Fibroblast of lung (primary cell): ENCODE results near the gene SDF2L1. TPM values are rescaled to one million over a fixed set of nuclear protein-coding genes. Genes with fewer than 3 reads are reported as not detected.

Experiments used
- DNase-seq, 2 donors: peaks; one replicate each; pipeline versions ENCODE4 v3.0.0 to v3.0.0-alpha.2; 2010; ENCODE audit warnings: low read depth in 2 of 2
- H2AFZ ChIP-seq: 2 replicates; pipeline ENCODE4 v1.5.1; 2012; ENCODE audit warnings: low read length, control low read depth, inconsistent platforms
- H3K27ac ChIP-seq: 2 replicates; pipeline ENCODE4 v1.5.1; 2011; ENCODE audit warnings: low read length, control low read depth; ENCODE audit not compliant: insufficient read depth
- H3K27me3 ChIP-seq: 2 replicates; pipeline ENCODE4 v1.5.1; 2011; ENCODE audit warnings: mild to moderate bottlenecking, low read length; ENCODE audit not compliant: control insufficient read depth, insufficient read depth
- H3K36me3 ChIP-seq: 2 replicates; pipeline ENCODE4 v1.5.1; 2011; ENCODE audit warnings: low read length; ENCODE audit not compliant: control insufficient read depth, insufficient read depth
- H3K4me1 ChIP-seq: 2 replicates; pipeline ENCODE4 v1.5.1; 2011; ENCODE audit warnings: low read length; ENCODE audit not compliant: control insufficient read depth, insufficient read depth; ENCODE audit errors: extremely low read depth
- H3K4me2 ChIP-seq: 2 replicates; pipeline ENCODE4 v1.5.1; 2011; ENCODE audit warnings: low read length, control low read depth; ENCODE audit not compliant: insufficient read depth; ENCODE audit errors: extremely low read depth
- H3K4me3 ChIP-seq, 4 experiments: fragments of 200-600 bp in 1 of 4; sonication (generic) in 1 of 4; replicated peaks in 1 of 4; 2 replicates each; pipeline ENCODE4 v1.5.1; 2011 to 2016; ENCODE audit warnings: low read length in 4 of 4, low read depth in 3 of 4, mild to moderate bottlenecking in 3 of 4, control low read depth in 2 of 4, inconsistent platforms in 1 of 4, mixed read lengths in 1 of 4; ENCODE audit not compliant: insufficient read depth in 1 of 4; ENCODE audit errors: control extremely low read depth in 1 of 4
- H3K79me2 ChIP-seq: 2 replicates; pipeline ENCODE4 v1.5.1; 2012; ENCODE audit warnings: mild to moderate bottlenecking, low read length, inconsistent platforms; ENCODE audit not compliant: control insufficient read depth, insufficient read depth
- H3K9ac ChIP-seq: 2 replicates; pipeline ENCODE4 v1.5.1; 2011; ENCODE audit warnings: mild to moderate bottlenecking, low read length, control low read depth; ENCODE audit not compliant: insufficient read depth
- H3K9me3 ChIP-seq: 2 replicates; pipeline ENCODE4 v1.5.1; 2012; ENCODE audit warnings: low read depth, low read length; ENCODE audit not compliant: control insufficient read depth, insufficient read depth
- H4K20me1 ChIP-seq: 2 replicates; pipeline ENCODE4 v1.5.1; 2011; ENCODE audit warnings: low read length; ENCODE audit not compliant: control insufficient read depth, insufficient read depth; ENCODE audit errors: extremely low read depth
- CTCF ChIP-seq, 2 donors: IDR thresholded peaks in 1 of 2; conservative IDR thresholded peaks in 1 of 2; 1 replicate in 1 of 2; 2 replicates in 1 of 2; pipeline ENCODE4 v1.5.1; 2011 to 2012; ENCODE audit warnings: low read length in 2 of 2, control low read depth in 1 of 2, inconsistent platforms in 1 of 2, low read depth in 1 of 2, mild to moderate bottlenecking in 1 of 2
- EZH2 ChIP-seq: IDR thresholded peaks from 2 replicates; pipeline ENCODE4 v1.5.1; 2012; ENCODE audit warnings: low read length, control low read depth, mild to moderate bottlenecking; ENCODE audit errors: missing control alignments
- polyA plus RNA-seq, 2 donors: library from polyadenylated mRNA; depleted of rRNA in 1 of 2; stranded (reverse) in 1 of 2; unstranded in 1 of 2; fragments of >200 nt; gene quantifications; 2 replicates each; pipeline ENCODE4 v1.2.1, GENCODE V29; 2011 to 2012; ENCODE audit warnings: missing spikeins in 1 of 2
- total RNA-seq: library from RNA; depleted of rRNA; stranded (reverse); fragments of >200 nt; gene quantifications from 2 replicates; pipeline ENCODE4 v1.2.1, GENCODE V29; 2014

Gene SDF2L1
- total and polyA plus RNA-seq, 2 donors (not counting 1 experiment from before 2014, with no cell fraction given) = 12.0 to 13.2 TPM

GRCh38 chr22:21646608-21647590, 4.8 kb downstream of the SDF2L1 start:
- no peak overlapping the region for H3K4me3 ChIP-seq
- DNase-seq = peak; percentile 55 to 84
- H3K27me3 ChIP-seq = no peaks in the 10 kb centered on the region
- H3K4me1 ChIP-seq = no peaks in the 10 kb centered on the region
- peaks cover 5% of the 10 kb centered on the region for H3K79me2 ChIP-seq
- H4K20me1 ChIP-seq = no peaks in the 10 kb centered on the region
- peaks cover 12% of the 10 kb centered on the region for H3K36me3 ChIP-seq
- no peak overlapping the region for H2AFZ ChIP-seq
- no peak overlapping the region for H3K27ac ChIP-seq
- no peak overlapping the region for H3K9ac ChIP-seq
- TF ChIP-seq EZH2 (no peak), CTCF (conservative IDR thresholded peaks at IDR 0.05 in 1 of 2, IDR thresholded peaks at IDR 0.05 in 1 of 2; ENCODE audit: low read depth in 1 of 2, low read length in 2 of 2) (peak; percentile 91 to 94)
- no peaks in the 10 kb centered on the region for H3K9me3 ChIP-seq
- H3K4me2 ChIP-seq = no peak overlapping the region

GRCh38 chr22:21650280-21650679, 8.2 kb downstream of the SDF2L1 start:
- H3K4me1 ChIP-seq = peaks cover 6% of the 10 kb centered on the region
- H3K9ac ChIP-seq = no peak overlapping the region
- no peak overlapping the region for H2AFZ ChIP-seq
- no peak overlapping the region for H3K4me3 ChIP-seq
- H3K9me3 ChIP-seq = no peaks in the 10 kb centered on the region
- peaks cover 3% of the 10 kb centered on the region for H3K79me2 ChIP-seq
- H3K36me3 ChIP-seq = peaks cover 10% of the 10 kb centered on the region
- no peak overlapping the region for H3K4me2 ChIP-seq
- no peak overlapping the region for H3K27ac ChIP-seq
- H3K27me3 ChIP-seq = no peaks in the 10 kb centered on the region
- no peak for DNase-seq
- H4K20me1 ChIP-seq = no peaks in the 10 kb centered on the region
- TF ChIP-seq EZH2 (no peak), CTCF (conservative IDR thresholded peaks at IDR 0.05 in 1 of 2, IDR thresholded peaks at IDR 0.05 in 1 of 2; ENCODE audit: low read depth in 1 of 2, low read length in 2 of 2) (no peak)

GRCh38 chr22:21650823-21651520, 8.9 kb downstream of the SDF2L1 start:
- H3K36me3 ChIP-seq = peaks cover 10% of the 10 kb centered on the region
- peak overlapping the region; percentile 61 to 78 (median 74) for H3K4me3 ChIP-seq
- H3K9me3 ChIP-seq = no peaks in the 10 kb centered on the region
- H4K20me1 ChIP-seq = no peaks in the 10 kb centered on the region
- peaks cover 6% of the 10 kb centered on the region for H3K4me1 ChIP-seq
- H3K27me3 ChIP-seq = no peaks in the 10 kb centered on the region
- peak overlapping the region; percentile 95 for H3K4me2 ChIP-seq
- H3K27ac ChIP-seq = peak overlapping the region; percentile 65
- H2AFZ ChIP-seq = no peak overlapping the region
- TF ChIP-seq EZH2 = no peak
- no peak for TF ChIP-seq CTCF (conservative IDR thresholded peaks at IDR 0.05 in 1 of 2, IDR thresholded peaks at IDR 0.05 in 1 of 2; ENCODE audit: low read depth in 1 of 2, low read length in 2 of 2)
- H3K9ac ChIP-seq = no peak overlapping the region
- H3K79me2 ChIP-seq = peaks cover 3% of the 10 kb centered on the region
- no peak for DNase-seq
